Endodermal cell (in vitro differentiated cells): ENCODE results near the gene PMPCB. TPM values are rescaled to one million over a fixed set of nuclear protein-coding genes. Genes with fewer than 3 reads are reported as not detected.

Experiments
- DNase-seq: peaks from one replicate; pipeline ENCODE4 v3.0.0-alpha.2; 2017
- H3K27ac ChIP-seq: 2 replicates; pipeline ENCODE4 v1.5.1; 2013; ENCODE audit warnings: mild to moderate bottlenecking, low read depth, low read length, moderate library complexity
- H3K27me3 ChIP-seq: 2 replicates; pipeline ENCODE4 v1.6.1; 2013; ENCODE audit warnings: mild to moderate bottlenecking, low read length, moderate library complexity; ENCODE audit not compliant: insufficient read depth, control insufficient read depth, poor library complexity, severe bottlenecking
- H3K36me3 ChIP-seq: 2 replicates; pipeline ENCODE4 v1.7.0; 2013; ENCODE audit warnings: mild to moderate bottlenecking, low read length, moderate library complexity; ENCODE audit not compliant: control insufficient read depth, insufficient read depth
- H3K4me1 ChIP-seq: one replicate; pipeline ENCODE4 v1.7.0; 2013; ENCODE audit warnings: low read length; ENCODE audit not compliant: control insufficient read depth, insufficient read depth
- H3K4me3 ChIP-seq: 2 replicates; pipeline ENCODE4 v1.5.1; 2013; ENCODE audit warnings: mild to moderate bottlenecking, low read length, moderate library complexity
- H3K9ac ChIP-seq: 2 replicates; pipeline ENCODE4 v1.6.1; 2013; ENCODE audit warnings: mild to moderate bottlenecking, low read length, moderate library complexity; ENCODE audit not compliant: poor library complexity, severe bottlenecking; ENCODE audit errors: extremely low read depth
- H3K9me3 ChIP-seq: 2 replicates; pipeline ENCODE4 v1.6.1; 2013; ENCODE audit warnings: mild to moderate bottlenecking, low read length, moderate library complexity; ENCODE audit not compliant: control insufficient read depth
- H3K27ac Mint-ChIP-seq: 2 replicates; pipeline ENCODE4 v1.8.0; 2020; ENCODE audit warnings: mixed read lengths
- H3K27me3 Mint-ChIP-seq: 2 replicates; pipeline ENCODE4 v1.8.0; 2021; ENCODE audit warnings: mild to moderate bottlenecking, mixed read lengths; ENCODE audit not compliant: insufficient read depth
- H3K36me3 Mint-ChIP-seq: 2 replicates; pipeline ENCODE4 v1.8.0; 2020; ENCODE audit warnings: low read depth, mixed read lengths
- H3K4me1 Mint-ChIP-seq: 2 replicates; pipeline ENCODE4 v1.8.0; 2020; ENCODE audit warnings: mixed read lengths
- H3K4me3 Mint-ChIP-seq: 2 replicates; pipeline ENCODE4 v1.8.0; 2020; ENCODE audit warnings: mild to moderate bottlenecking, moderate library complexity, mixed read lengths
- H3K9me3 Mint-ChIP-seq: 2 replicates; pipeline ENCODE4 v1.8.0; 2020; ENCODE audit warnings: mild to moderate bottlenecking, mixed read lengths
- CTCF ChIP-seq: fragments of 200-600 bp; sonication (generic); conservative IDR thresholded peaks from 2 replicates; pipeline ENCODE4 v1.5.0; 2021; ENCODE audit warnings: antibody characterized with exemption, mild to moderate bottlenecking
- WGBS, 2 experiments: methylation state at CpG; one replicate each; pipeline versions ENCODE4 v1.1.5 to v1.1.7; 2013; ENCODE audit warnings: missing lambda C conversion rate in 2 of 2, mixed read lengths in 1 of 2; ENCODE audit not compliant: insufficient coverage in 1 of 2, insufficient read length in 1 of 2; 5-methylcytosine and 5-hydroxymethylcytosine counted together
- total RNA-seq, 2 donors: library from RNA; stranded (reverse); fragmentation: NEBNext Ultra II Directional in 1 of 2; extraction: Animal tissue kit (Norgen Biotek cat#: 25700) in 1 of 2; gene quantifications; 2 replicates in 1 of 2; 3 replicates in 1 of 2; pipeline ENCODE4 v1.2.1, GENCODE V29; 2021

Gene PMPCB
- total RNA-seq, 2 donors from 2014 or later = 63.9 to 75.2 TPM

GRCh38 chr7:103297837-103298179, 573 bp downstream of the PMPCB start:
- 0 to 1% methylated on average over 4 to 7 of the region's 7 CpGs for WGBS, 2 experiments
- peaks cover 33% of the 10 kb centered on the region for H3K36me3 Mint-ChIP-seq
- H3K4me3 Mint-ChIP-seq = peak overlapping the region; percentile 76
- H3K27ac Mint-ChIP-seq = peak overlapping the region; percentile 89
- Histone ChIP-seq H3K4me3 (peak overlapping the region; percentile 95), H3K36me3 (peaks cover 38% of the 10 kb centered on the region), H3K27me3 (peaks cover 5% of the 10 kb centered on the region), H3K9ac (peak overlapping the region; percentile 87), H3K9me3 (no peaks in the 10 kb centered on the region), H3K27ac (no peak overlapping the region), H3K4me1 (peaks cover 7% of the 10 kb centered on the region)
- no peak for DNase-seq
- H3K4me1 Mint-ChIP-seq = peaks cover 12% of the 10 kb centered on the region
- no peaks in the 10 kb centered on the region for H3K9me3 Mint-ChIP-seq
- no peak for TF ChIP-seq CTCF
- H3K27me3 Mint-ChIP-seq = peaks cover 8% of the 10 kb centered on the region

- no peaks in the 10 kb centered on the region for H3K27me3 Mint-ChIP-seq
- Histone ChIP-seq H3K4me3 (no peak overlapping the region), H3K9me3 (no peaks in the 10 kb centered on the region), H3K4me1 (peaks cover 7% of the 10 kb centered on the region), H3K36me3 (peaks cover 57% of the 10 kb centered on the region), H3K27ac (no peak overlapping the region), H3K9ac (no peak overlapping the region), H3K27me3 (no peaks in the 10 kb centered on the region)
- no peak overlapping the region for H3K4me3 Mint-ChIP-seq
- H3K36me3 Mint-ChIP-seq = peaks cover 47% of the 10 kb centered on the region
- H3K27ac Mint-ChIP-seq = no peak overlapping the region
- peaks cover 12% of the 10 kb centered on the region for H3K4me1 Mint-ChIP-seq
- no peak for TF ChIP-seq CTCF
- DNase-seq = no peak
- no peaks in the 10 kb centered on the region for H3K9me3 Mint-ChIP-seq
- 96% methylated on average over 6 of the region's 6 CpGs; no CpG with 5 or more reads in 1 of the 2 experiments for WGBS, 2 experiments
Observed at GRCh38 chr7:103299660-103300059, 2.4 kb downstream of the PMPCB start.

GRCh38 chr7:103301441-103301840, 4.2 kb downstream of the PMPCB start:
- no peak overlapping the region for H3K27ac ChIP-seq
- no peak overlapping the region for H3K4me3 ChIP-seq
- peaks cover 73% of the 10 kb centered on the region for H3K36me3 ChIP-seq
- Mint-ChIP-seq H3K27me3 (no peaks in the 10 kb centered on the region), H3K27ac (no peak overlapping the region), H3K36me3 (peaks cover 57% of the 10 kb centered on the region), H3K9me3 (no peaks in the 10 kb centered on the region), H3K4me3 (no peak overlapping the region), H3K4me1 (peaks cover 12% of the 10 kb centered on the region)
- H3K4me1 ChIP-seq = peaks cover 7% of the 10 kb centered on the region
- 80 to 88% methylated on average over 1 to 2 of the region's 2 CpGs for WGBS, 2 experiments
- TF ChIP-seq CTCF = no peak
- H3K27me3 ChIP-seq = no peaks in the 10 kb centered on the region
- no peak for DNase-seq
- no peak overlapping the region for H3K9ac ChIP-seq
- H3K9me3 ChIP-seq = no peaks in the 10 kb centered on the region
